ENCODE measurements around the gene ANKS1A.

Gene ANKS1A

DNA sequence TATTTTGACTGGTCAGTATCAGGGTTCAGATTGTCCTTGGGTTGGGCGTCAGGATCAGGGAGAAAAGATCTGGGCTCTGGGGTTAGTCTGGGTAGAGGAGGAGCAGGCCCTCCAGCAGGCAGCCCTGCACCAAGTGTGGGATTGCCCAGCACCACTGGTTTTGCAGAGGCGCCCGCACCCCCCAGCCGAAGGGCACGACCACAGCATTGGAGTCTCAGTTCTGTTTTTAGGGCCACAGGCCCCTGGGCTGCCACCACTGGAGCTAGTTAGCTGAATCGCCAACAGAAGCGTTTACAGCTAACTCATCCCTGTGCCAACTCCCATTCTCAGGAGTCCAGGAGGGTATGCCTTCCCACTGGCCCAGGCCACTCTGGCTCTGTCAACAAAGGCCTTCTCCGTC lies 167.9 kb downstream of the ANKS1A start:
- DNase-seq (ENCODE audit: low read depth) = no peak

DNA sequence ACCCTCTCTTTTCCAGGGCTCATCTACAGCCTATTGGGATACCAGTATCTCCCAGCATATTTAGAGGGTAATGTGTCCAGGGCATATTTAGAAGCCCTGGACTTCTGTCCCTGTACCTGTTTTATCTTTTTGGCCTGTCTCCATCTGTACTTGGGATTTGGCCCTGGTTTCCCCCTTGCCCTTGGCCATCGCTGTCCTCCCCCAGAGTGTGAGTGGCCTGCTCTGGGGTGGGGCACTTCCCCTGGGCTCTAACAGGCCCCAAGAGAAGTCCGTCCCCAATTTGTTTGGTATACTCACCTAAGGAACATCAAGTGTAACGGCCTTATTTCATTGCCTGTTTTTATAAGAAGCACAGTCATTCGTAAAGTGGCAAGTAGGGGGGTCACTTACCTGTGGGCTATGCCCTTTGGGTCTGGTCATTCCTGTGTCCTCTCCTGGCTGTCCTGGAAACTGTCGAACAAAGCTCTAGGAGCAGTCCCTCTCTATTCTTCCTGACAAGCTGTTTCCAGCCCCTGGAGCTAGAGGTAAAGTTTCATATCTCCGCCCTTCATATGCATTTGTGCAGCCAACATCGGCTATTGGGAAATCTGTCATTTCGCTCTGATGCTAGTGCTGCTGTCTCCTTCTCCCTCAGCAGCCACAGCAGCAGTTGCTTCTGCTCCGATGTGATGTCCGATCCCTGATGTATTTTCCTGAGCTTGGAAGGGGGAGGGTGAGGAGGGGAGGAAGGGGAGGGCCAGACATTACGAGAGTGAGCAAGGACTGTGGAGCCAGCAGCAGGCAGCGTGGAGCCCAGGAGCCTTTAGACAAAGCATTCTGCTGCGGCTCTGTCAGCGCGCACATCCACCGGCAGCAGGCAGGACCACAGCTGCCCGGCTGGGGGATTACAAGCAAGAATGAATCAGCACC lies 168.6 kb downstream of the ANKS1A start:
- DNase-seq (ENCODE audit: low read depth) = peak; percentile 28

GRCh38 chr6:35058358-35058675 lies 169.3 kb downstream of the ANKS1A start:
- DNase-seq (ENCODE audit: low read depth) = no peak

DNA sequence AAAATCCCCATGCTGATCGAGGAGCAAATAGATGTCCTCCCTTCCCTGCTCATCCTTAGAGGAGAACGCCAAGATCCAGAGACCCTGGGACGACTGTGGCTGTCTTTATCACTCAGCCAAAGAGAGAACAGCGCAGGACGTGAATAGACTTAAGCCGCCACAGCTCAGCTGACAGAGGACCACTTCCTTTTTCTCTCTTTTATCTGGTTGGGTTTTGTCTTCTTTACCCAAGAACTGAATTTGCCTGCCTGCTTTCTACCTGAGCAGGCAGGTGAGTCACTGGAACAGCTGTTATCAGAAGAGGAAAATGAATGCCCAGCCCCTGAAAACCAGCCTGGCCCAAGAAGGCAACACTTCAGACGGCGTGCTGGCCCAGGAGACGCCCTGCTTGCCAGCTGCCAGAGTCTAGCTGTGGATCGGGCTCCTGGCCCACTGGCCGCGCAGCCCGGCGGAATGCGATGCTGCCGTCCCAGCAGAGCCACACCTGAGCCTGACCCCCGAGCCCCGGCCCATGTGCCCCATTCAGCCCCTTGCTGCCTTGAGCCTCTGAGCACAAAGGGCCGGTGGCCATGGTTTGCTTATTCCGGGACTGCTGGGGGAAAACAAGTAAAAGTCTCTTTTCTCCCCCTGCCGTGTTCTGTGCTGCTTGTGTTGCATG lies 169.9 kb downstream of the ANKS1A start:
- no peak for DNase-seq (ENCODE audit: low read depth)

- DNase-seq (ENCODE audit: low read depth) = no peak
These were observed 170.7 kb downstream of the ANKS1A start for GRCh38 chr6:35059596-35060345.

- DNase-seq (ENCODE audit: low read depth) = no peak
These were observed 172.1 kb downstream of the ANKS1A start for GRCh38 chr6:35061102-35061615.

DNA sequence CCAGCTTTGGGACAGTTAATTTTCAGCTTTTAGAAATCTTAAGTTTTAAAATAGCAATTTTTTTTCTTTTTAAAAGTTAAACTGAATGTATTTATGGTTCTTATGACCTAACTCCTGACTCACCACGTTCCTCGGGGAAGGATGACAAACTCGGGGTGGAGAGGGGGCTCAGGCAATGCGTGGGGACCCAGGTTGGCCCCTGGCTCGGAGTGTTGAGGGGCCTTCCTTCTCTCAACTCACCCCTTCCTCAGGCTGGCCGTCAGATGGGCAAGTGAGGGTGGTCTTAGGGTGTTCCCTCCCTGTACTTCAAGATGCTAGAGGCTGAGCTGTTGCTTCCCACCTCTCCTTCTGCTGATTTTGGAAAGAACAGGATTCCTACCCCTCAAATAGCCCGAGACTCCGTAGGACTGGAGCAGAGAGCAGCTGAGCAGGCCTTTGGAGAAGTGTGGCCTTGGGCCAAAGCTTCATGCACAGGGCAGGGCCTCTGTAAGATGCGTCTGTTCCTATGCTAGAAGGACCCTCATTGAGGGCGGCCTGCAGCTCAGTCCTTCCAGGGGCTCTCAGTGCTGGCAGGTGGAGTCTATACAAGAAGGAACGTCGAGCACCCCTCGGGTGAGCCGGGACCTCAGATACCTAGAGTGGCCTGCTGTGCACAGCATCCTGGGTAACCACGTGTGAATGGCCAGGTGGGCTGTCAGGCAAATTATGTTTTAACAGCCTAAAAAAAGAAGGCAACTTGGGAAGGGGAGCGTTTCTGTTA lies 172.8 kb downstream of the ANKS1A start:
- DNase-seq (ENCODE audit: low read depth) = no peak

GRCh38 chr6:35062676-35063574 lies 173.9 kb downstream of the ANKS1A start:
- DNase-seq (ENCODE audit: low read depth) = no peak

DNA sequence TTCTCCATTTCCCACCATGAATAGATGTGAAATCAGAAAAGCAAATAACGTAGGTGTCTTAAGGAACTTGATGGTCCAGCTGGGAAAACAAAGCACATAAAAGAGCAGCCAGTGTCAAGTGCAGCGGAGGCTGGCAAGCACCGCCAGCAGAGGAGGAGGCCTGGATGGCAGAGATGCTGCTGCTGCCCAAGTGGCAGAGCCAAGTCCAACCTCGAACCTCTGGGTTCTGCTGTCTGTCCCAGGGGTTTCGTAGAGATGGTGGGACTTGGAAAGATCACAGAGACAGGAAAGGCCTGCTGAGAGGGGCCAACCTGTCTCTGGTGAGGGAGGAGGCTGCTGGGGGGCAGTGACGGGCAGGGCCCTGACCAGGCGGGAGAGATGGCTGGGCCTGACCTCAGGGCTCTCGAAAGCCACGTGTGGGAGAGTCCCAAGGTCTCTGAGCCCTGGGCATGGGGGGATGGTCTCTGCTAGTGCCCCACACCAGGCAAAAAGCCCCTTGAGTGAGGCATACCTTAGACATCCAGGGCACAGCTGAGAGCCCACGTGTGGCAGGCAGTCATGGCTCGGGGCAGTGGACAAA lies 174.7 kb downstream of the ANKS1A start:
- DNase-seq (ENCODE audit: low read depth) = no peak

- no peak for DNase-seq (ENCODE audit: low read depth)
These were observed 175.2 kb downstream of the ANKS1A start for GRCh38 chr6:35064290-35064689.

GRCh38 chr6:35064757-35065440 lies 175.8 kb downstream of the ANKS1A start:
- DNase-seq (ENCODE audit: low read depth) = no peak

GRCh38 chr6:35065441-35065800 lies 176.4 kb downstream of the ANKS1A start:
- DNase-seq (ENCODE audit: low read depth) = no peak

DNA sequence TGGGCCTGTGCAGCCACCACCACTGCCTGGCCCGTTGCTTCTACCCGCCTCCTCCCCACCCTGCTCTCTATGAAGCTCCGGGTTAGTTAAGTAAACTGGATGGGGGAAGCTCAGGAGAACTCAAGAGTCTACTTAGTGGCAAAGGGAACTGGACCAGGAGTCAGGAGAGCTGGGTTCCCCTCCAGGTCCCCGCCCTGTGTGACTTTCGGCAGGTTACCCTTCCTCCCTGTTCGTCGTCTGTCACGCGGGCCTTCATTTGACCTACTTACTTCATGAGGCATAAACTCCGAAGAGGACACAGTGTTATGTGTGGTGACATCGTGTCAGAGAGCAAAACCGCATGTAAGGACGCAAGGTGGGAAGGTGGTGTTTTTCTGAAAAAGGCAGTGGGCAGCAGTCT lies 176.8 kb downstream of the ANKS1A start:
- no peak for DNase-seq (ENCODE audit: low read depth)

GRCh38 chr6:35067234-35067633 lies 178.2 kb downstream of the ANKS1A start:
- no peak for DNase-seq (ENCODE audit: low read depth)

- DNase-seq (ENCODE audit: low read depth) = no peak
These were observed 179.2 kb downstream of the ANKS1A start for GRCh38 chr6:35068206-35068605.

- DNase-seq (ENCODE audit: low read depth) = no peak
These were observed 179.6 kb downstream of the ANKS1A start for GRCh38 chr6:35068644-35069043.

DNA sequence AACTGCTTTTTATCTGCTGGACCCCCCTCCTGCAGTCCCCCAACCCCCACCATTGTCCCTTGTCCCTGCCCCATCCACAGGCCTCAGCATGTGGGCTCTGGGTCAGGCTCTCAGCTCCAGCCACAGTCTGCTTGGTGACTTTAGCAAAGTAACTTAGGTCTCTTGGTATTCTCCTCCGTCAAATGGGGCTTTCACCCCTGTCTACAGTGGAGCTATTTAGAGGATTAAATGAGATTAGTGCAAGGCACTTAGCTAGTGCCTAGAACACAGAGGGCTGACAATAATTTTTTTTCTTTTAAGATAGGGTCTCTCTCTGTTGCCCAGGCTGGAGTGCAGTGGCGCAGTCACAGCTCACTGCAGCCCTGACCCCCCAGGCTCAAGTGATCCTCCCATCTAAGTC lies 180.2 kb downstream of the ANKS1A start:
- no peak for DNase-seq (ENCODE audit: low read depth)

- DNase-seq (ENCODE audit: low read depth) = no peak
These were observed 181.1 kb downstream of the ANKS1A start for GRCh38 chr6:35070111-35070510.

GRCh38 chr6:35071347-35071994 lies 182.4 kb downstream of the ANKS1A start:
- DNase-seq (ENCODE audit: low read depth) = no peak
